GM21737 (cell line): ENCODE results near the gene AUTS2.

ENCODE experiments used
- ATAC-seq: cut with Tn5 transposase; IDR thresholded peaks from one replicate; pipeline ENCODE4 v1.9.1; 2021; ENCODE audit warnings: mild to moderate bottlenecking, moderate library complexity; ENCODE audit not compliant: unreplicated experiment

The AUTS2 gene

DNA sequence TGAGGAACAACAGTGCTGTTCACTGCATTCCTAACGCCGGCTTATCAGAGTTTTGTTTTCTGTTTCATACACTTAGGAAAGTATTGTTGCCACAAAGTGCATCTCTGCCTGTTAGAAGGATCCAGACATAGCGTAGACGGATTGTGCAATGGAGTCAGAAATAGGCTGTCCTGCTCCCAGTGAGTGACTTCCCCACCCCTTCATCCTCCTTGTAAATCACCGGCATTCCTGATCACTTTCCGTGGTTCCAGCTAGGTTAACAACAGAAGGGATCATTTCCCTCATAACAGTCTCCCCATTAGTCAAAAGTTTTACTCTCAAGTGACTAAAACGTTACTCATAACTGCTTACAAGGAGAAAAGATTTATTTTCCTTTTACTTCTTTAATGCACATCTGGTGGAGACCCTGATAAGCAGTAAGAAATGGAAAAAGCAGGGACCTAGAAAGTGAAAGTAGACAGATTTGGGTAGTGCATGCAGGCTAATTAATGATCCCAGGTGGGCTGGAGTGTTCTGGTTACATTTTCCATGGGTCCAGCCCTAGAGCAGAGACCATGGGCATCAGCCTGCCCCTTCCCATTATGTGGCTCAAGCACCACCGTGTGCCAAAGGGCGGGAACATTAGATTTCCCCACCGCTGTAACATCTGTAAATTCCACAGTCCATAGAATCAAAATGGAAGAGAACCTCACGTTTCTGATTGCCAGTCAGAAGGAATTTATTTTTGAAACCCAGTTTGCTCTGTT lies 1138.6 kb downstream of the AUTS2 start:
- ATAC-seq = no peak

DNA sequence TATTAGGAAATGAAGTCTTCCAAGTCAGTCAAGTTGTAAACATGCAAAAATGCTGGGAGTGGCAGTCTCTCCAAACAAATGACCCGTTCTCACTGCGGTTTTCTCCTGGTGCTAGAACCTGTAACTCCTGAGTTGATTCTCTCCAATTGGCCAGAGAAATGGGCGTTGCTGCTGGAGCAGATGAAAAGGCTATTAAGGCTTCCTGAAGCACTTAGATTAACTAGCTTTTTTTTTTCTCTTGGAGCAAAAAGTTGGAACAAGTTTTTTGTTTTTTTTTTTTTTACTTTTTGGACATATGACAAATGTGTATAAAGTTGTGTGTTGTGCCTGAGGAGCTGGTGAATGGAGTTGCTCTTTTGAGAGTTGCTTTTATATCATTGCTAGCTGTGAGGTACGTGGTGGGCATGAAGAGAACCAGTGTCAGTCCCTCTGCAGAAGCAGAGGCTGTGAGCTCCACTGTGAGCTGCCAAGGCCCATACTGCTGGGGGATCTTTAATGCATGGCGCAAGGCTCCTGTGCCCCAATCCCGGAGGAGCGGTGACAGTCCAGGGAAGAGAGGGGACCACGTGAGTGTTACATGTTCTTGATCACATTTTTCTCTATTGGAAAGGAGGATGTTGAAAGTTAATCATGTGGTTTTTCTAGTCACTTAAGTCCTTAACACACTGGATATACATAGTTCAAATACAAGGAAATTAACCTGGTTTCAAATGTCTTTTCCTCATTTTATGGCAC lies 1140.0 kb downstream of the AUTS2 start:
- no peak for ATAC-seq

DNA sequence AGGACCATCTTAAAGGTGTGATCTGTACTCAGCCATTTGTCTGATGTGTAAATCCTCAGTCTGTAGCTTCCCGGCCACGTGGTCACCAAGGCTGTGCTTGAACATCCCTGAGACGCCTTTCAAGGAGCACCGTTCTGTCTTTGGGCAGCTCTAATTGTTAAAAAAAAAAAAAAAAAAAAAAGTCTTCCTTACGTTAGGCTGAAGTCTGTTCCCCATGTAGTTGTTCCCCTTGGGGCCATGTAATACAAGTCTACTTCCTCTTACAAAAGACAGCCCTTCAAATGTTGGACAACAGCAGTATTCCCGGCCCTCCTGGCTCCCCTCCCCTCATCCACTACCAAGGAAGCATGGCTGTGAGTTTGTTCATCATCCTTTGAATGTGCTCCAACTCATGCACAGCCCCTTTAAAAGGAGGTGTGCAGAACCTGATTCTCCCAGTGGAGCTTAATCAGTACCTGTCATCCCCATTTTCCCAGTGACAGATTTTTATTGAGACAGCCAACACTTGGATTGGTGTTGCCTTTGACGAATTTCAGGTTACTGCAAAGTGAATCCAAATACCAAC lies 1141.5 kb downstream of the AUTS2 start:
- no peak for ATAC-seq

DNA sequence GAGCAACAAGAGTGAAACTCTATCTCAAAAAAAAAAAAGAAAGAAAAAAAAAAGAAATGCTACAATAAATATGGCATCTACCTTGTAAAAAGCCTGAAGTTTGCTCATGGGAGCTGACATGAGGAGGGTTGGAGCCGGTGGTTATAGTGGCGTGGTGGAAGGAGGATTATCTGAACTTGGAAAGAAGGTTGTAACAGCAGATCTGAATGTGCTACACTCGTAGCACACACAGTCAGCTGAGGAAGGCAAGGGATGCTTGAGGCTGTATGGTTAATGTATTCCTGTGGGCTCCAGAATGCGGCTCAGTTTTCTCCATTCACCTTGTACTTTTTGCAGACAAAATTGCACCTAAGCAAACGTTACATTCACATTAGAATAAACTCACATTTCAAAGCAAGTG lies 1143.4 kb downstream of the AUTS2 start:
- no peak for ATAC-seq

DNA sequence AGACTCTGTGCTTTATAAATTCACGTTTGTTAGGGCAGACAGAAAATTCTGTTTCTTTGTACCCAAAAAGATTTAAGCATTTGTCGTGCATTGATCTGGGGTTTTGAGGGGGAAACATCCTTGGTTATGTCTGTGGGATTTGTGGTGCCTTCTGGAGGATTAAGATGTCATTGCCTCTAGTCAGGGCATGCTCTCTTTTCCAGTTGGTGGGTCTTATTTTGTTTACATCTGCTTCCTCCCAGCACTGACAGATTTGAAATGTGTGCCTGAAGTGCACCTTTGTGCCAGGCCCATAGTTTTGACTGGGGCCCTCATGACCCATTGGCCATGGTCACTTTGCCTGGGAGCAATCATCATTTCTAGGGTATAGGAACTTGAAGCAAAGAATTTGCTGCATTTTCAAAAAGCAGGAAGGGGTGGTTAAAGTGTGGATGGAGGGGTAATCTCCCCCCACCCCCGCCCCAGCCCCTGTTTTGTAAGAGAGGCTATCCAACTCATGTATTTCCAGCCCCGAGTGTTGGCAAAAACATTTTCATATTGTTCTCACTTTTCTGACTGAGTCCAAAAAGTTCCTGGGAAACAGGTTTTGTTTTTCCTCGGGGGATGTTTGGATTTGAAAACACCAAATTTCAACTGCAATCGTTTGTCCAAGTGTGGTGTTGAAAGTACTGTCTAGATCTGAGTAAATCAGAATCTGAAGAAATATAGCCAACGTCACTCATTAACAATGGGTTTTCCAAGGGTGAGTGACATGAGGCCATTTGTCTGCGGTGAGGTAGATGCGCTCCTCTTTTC lies 1145.5 kb downstream of the AUTS2 start:
- no peak for ATAC-seq

DNA sequence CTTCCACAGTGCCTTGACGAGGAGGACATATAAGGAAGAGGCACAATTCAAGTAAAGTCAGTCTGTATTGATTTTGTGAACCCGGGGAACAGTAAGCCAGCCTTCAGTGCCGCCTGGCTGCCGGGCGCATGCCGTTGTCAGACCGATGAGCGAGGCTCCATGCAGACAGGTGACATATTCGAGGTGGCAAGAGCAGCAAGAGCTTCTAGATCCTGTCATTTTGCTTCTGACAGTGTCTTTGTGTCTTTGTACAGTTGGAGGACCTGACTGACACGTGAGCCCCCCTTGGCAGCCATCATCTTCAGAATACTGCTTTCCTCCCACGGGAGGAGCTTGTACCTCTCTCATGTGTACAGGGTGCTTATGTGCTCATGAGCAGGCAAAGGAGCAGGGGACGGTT lies 1146.2 kb downstream of the AUTS2 start:
- ATAC-seq = no peak

DNA sequence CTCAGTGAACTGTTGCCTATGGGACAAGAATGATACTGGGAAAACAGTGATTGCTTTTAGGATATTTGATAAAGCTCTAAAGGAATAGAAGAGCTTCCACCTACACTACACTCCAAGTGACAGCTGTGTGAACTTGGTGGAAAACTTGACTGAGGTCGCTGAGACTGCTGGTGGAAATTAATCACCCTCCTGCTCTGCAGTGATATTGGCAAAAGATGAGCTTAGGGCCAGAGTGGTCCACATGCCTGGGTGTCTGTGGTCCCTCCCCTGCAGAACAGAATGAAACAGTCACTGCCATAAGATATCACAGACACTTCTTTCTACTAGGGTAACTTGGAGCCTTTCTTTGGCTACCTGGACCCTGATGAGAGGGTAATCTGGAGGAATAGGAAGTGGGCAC lies 1151.6 kb downstream of the AUTS2 start:
- ATAC-seq = no peak

DNA sequence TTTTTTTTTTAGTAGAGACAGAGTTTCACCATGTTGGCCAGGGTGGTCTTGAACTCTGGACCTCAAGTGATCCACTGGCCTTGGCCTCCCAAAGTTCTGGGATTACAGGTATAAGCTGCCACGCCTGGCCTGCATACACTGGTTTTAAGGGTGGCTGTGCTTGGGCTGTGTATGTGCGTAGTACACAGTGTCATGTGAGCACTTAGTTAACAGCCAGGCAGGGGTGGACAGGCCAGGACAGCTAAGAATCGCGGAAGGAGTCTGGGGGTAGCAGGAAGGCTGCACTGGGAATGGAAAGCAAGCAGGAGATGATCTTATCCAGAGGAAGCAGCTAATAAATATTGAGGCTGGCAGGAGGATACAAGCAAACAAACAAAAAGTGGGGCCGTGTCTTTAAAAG lies 1153.6 kb downstream of the AUTS2 start:
- no peak for ATAC-seq

DNA sequence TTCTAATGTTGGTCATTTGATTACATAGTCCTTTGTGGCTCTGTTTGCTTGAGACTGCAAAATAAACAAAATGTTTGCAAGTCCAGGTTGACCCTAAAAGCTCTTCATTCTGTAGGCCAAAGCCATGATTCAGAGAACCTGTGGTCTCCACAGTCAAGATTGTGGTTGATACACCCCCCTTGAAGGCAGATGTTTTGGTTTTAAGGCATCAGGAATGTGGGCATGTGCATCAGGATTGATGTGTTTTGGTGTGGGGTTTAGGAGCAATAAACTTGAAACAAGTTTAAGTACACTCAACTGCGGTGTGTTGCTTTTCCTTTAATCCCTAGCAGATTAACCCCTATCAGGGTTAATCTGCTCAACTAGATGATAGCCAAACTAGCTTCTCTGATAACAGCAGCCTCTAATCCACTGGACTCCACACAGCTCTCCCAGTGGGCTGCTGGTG lies 1154.5 kb downstream of the AUTS2 start:
- ATAC-seq = no peak

DNA sequence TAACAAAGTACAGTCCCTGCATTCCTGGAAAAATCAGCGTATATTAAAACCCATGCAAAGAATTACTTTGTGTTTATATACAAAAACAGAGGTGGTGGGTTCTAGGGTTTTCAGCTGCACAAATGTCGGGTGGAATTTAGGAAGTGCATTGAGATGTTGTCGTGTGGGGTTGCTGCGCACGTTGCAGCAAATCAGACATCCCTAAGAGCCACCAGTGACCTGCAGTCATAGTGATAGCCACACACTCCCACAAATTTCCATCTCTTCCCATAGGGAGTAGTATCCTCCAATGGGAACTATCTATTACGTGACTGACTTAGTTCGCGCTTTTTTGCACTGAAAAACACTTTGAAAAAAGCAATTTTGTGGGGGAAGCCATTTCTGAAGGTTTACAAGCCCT lies 1158.5 kb downstream of the AUTS2 start:
- ATAC-seq = no peak

DNA sequence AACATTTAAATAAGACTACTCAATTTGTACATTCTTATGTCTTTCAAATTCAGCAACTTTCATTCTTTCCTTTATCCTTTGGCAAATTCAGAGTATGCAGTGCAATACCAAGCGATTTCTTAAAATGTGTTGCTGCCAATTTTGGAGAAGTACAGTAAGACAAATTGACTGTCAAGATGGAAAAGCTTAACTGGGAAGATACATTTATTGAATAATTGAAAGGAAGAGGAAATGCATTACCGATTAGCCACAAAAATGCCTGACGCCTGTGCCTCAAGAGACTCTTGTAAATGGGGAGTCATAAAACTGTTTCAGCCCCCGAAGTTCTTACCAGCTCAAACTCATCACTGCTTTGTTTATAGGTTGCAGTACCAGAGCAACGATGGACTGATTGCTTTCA lies 1160.4 kb downstream of the AUTS2 start:
- ATAC-seq = no peak

DNA sequence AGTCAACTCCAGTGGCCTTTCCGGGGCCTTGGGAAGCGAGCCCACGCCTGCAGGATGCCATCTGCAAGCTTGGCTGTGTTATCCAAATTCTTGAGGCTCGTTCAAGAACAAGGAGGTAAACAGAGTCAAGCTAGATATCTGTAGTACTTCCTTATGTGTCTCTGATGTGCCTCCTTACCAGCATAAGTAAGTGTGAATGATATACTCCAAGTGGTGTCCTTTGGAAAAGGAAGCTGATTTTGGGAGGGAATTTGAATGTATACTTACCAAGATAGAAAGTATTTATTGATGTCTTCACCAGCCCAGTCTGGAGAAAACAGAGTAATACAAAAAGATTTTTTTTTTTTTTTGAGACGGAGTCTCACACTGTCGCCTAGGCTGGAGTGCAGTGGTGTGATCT lies 1161.4 kb downstream of the AUTS2 start:
- ATAC-seq = no peak

DNA sequence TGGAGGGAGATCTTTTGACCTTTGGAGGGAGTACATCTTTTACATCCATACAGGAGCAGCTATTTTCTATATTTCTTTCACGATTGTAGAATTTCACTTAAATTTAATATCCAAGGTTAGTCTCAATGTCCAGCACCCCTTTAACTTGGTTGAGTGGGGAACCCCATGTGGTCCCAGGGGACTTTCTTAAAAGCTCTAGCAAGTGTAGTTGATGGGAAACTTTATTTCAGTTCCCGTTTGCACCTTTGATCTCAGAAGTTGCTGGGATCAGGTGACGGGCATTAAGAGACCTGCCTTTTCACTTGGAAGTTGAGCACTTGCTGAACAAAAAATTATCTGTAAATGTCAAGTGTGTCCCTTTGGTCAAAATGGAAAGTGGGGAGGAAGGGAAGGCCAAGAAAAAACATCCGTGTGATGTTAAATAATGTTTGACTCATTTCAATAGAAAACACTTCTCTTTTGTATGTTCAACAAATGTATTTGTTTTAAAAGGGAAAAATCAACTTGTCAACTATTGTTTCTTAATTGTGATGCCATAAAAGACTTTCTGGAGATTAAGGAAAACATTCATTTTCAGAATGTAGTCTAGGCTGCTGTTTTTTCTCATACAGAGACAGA lies 1163.5 kb downstream of the AUTS2 start:
- no peak for ATAC-seq

DNA sequence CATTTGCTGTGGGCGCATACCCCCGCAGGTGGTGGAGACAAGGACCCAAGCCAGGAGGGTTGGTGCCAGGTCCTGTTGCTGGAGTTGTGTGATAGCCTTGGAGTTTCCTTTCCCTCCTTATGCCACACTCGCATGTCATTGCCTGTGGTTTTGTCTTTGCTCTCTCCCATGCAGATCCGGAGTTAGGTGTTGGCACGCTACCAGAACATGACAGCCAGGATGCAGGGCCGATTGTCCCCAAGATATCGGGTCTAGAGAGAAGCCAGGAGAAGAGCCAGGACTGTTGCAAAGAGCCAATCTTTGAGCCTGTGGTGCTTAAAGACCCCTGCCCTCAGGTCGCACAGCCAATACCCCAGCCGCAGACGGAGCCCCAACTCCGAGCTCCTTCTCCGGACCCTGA lies 1164.4 kb downstream of the AUTS2 start:
- no peak for ATAC-seq

DNA sequence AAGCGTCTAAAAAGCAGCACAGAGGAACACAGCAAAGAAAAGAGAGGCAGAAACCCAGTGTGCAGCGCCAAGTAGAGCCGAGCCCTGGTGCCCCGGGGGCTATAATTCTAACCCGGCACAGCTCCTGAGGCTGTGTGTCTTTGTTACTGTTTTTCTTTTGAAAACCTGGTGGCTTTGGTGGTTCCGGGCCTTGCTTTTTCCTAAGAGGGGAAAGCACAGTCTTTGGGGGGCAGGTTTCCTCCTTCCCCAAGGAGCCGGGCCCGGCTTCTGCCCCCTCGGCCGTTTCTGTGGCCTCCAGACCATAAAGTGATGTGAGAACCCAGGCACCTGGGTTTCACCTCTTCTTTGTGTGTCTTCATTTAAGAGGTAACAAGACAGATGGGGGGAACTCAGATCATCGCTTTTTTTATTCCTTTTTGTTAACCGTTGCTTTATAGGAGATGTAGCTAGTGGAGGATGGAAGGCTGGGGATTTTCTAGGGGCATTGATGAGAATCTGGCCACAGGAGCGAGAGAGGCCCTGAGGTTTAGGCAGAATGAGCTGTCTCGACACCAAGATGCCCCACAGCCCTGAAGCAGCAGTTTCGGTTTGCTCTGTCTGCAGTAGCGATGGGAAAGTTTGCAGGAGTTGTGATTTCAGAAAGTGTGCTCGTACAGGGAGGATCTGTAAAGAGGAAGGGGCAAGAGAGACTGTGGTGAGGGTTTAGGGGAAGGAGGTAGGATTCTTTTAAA lies 1165.9 kb downstream of the AUTS2 start:
- ATAC-seq = peak; percentile 86

DNA sequence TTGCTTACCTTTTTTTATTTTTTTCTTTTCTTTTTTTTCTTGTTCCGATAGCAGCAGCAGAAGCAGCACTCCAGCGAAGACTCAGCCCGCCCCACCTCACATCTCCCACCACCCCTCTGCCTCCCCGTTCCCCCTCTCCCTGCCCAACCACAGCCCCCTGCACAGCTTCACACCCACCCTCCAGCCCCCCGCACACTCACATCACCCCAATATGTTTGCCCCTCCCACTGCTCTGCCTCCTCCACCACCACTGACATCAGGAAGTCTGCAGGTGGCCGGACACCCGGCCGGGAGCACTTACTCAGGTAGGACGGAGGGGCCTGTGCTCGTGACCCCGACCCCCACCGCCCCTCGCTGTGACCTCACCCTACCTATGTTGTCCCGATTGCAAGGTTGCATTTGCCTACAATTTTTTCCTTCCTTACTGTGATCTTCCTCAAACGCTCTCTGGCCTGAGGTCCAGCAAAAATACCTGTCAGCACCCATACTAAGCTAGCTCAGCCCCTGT lies 1166.5 kb downstream of the AUTS2 start:
- ATAC-seq = no peak

DNA sequence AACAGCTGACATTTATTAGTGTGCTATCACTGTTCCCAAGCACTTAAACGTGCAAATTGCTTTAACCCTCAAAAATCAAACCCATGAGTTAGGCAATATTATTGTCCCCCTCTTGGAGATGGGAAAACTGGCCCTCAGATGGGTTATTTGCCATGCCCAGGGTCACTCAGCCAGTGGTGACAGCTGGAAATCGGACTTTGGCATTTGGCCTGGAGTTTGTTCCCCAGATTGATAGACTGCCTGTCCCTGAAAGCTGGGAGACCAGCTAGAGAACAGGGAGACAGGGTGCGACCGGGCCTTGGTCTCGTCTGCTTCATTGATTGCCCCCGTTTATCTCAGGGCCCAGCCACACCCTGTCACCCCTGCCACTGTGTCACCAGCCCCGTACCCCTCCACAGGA lies 1167.4 kb downstream of the AUTS2 start:
- ATAC-seq = no peak

DNA sequence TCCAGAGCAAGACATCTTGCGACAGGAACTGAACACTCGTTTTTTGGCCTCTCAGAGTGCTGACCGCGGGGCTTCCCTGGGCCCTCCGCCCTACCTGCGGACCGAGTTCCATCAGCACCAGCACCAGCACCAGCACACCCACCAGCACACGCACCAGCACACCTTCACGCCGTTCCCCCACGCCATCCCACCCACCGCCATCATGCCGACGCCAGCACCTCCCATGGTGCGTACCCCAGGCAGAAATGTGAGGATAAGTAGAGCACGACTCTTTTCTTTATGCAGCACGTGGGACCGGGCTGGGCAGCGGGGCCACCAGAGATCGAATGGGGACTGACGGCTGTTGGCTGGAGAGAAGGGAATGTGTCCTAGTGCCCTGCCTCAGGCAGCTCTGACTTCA lies 1167.8 kb downstream of the AUTS2 start:
- no peak for ATAC-seq

DNA sequence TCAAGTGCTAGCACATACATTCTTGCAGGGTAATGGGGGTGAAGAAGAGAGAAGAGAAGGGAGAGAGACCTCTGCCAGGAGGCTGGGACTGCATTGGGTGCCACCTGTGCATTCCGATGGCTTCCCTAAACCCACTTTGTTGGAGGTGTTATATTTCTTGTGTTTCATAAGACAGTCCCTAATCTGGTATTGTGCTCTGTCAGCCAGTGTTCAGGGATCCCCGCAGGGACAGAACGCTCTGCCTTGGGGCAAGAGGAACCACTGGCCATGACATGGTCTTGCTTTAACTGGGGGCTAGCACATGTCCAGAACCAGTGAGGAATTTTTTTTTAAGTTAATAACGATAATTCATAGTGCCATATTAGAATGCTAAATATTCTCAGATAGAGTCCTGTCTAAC lies 1168.4 kb downstream of the AUTS2 start:
- no peak for ATAC-seq

DNA sequence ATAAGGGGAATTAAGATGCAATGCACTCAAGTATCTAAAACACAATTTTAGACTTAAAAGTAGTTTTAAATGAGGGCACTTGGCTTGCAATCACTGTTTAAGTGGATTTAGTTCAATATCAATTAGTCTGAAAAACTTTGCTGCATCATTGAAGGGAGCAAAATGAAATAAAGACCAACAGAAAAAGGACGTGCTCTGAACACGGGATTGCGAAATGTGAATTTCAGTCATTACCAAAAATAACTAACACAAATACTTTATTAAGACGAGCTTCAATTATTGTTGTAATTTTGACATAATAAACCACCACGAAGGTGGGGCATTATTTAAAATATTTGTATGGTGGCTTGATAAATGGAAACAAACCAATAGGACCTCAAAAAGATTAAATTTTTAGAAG lies 1171.9 kb downstream of the AUTS2 start:
- no peak for ATAC-seq
